GM18526 (cell line): ENCODE data around the gene ANXA3.

ENCODE experiments used
- POLR2A ChIP-seq: IDR thresholded peaks from 3 replicates; pipeline ENCODE4 v1.6.1; 2011; ENCODE audit not compliant: insufficient read length; ENCODE audit errors: extremely low read depth

ANXA3 gene, protein sequence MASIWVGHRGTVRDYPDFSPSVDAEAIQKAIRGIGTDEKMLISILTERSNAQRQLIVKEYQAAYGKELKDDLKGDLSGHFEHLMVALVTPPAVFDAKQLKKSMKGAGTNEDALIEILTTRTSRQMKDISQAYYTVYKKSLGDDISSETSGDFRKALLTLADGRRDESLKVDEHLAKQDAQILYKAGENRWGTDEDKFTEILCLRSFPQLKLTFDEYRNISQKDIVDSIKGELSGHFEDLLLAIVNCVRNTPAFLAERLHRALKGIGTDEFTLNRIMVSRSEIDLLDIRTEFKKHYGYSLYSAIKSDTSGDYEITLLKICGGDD

GRCh38 chr4:78551420-78552351 is at the start of gene ANXA3:
TSS of gene ANXA3 (plus strand) at chr4:78551770. CDS start at chr4:78554474, 2,704 bp downstream.
- TF ChIP-seq POLR2A: no peak

- TF ChIP-seq POLR2A: no peak
These were observed 42.5 kb upstream of the ANXA3 start for GRCh38 chr4:78509043-78509442.

DNA sequence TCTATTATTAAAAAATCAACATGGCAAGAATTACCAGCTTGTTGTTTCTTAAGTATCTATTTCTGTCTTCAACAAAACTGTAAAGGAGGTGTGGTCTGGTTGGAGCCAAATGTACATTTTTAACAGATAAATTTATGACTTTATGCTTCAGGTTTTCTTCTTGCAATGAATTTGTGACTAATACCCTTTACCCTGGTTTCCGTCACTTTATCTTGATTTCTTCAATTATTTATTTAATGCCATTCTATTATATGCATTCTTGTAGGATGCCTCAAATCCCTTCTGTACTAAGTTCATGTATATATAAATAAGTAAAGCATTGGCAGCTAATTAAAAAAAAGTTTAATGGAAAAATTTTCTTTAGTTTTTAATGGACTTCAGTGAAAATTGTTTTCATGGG is 41.5 kb upstream of the ANXA3 start:
- TF ChIP-seq POLR2A: no peak

DNA sequence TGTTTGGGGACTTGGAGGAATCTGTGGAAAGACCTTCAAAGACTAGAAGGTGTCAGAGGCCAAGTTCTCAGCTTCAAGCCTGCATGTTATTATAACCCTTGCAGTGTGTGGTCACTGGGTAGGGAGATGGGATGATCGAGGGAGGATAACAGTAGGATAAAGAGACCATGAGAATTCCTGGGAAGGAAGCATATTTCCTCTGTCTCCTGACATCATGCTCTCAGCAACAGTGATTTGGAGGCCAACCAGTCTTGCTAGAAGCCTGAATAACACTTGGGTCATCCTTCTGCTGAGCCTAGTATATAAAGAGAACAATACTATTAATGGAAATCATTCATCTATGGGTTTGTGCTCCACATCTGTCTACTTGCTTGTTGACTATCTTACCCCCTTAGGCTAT is 40.9 kb upstream of the ANXA3 start:
- TF ChIP-seq POLR2A: no peak

DNA sequence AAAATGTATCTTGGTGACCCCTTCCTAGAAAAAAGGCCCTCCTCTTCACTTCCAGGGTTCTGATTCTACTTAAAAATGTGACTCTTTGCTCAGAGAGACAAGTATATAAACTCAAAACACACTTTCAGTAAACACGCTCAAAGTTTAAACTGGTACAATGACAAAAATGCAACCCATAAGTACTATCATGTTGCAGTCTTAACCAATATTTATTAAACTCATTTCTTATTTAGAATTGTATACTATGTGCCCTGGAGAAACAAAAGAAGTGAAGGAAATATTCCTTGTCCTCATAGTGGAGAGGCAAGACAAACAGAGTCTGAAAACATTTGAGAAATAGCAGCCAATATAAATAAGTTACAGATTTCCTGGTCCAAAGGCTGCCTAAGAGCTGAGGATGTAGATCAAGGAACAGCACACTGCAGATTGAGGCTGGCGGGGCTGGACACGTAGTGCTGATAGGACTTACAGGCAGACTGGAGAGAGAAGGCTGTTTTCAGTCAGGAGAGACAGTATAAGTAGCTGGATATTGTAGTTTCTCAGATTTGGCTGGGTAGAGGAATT is 39.1 kb upstream of the ANXA3 start:
- no peak for TF ChIP-seq POLR2A

GRCh38 chr4:78513411-78513975 is 38.1 kb upstream of the ANXA3 start:
- TF ChIP-seq POLR2A: no peak

GRCh38 chr4:78517050-78517652 is 34.4 kb upstream of the ANXA3 start:
- TF ChIP-seq POLR2A: no peak

GRCh38 chr4:78518561-78518960 is 33.0 kb upstream of the ANXA3 start:
- no peak for TF ChIP-seq POLR2A

DNA sequence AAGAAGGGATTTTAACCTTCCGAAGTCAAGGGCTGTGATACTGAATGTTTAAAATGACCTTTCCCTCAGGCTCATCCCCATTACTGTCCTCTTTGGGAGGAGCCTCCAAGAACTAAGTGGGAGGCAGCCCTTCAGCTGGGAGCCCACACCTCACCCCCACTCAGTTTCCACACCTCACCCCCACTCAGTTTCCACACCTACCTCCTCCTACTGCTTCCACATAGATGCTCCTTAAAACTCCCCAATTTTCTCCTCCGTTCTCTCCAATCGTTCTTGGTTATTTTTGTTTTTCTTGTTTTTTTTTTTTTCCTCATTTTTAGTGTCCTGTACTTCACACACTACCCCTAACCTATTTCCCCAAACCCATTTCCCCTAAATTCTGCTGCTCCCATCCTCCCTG is 31.6 kb upstream of the ANXA3 start:
- TF ChIP-seq POLR2A: no peak

GRCh38 chr4:78520808-78521226 is 30.8 kb upstream of the ANXA3 start:
- no peak for TF ChIP-seq POLR2A

GRCh38 chr4:78524009-78524408 is 27.6 kb upstream of the ANXA3 start:
- no peak for TF ChIP-seq POLR2A

DNA sequence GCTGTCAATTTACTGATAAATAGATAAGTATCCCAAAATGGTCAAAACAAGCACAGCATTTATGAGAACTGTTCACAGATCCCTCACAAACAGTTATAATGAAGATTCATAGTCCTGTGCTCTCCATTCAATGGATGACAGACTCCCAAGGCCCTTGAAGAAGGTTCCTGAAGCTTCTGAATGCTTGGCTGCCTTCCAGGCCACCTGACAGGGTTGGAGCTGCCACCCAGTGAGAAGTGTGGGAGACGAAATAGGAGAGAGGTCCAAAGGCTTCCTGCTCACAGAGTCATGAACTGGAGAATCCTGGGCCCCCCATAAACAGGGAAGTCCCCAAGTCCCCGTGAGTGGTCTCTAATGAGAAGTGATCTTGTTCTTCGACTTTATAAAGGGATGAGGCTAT is 26.0 kb upstream of the ANXA3 start:
- TF ChIP-seq POLR2A: no peak

DNA sequence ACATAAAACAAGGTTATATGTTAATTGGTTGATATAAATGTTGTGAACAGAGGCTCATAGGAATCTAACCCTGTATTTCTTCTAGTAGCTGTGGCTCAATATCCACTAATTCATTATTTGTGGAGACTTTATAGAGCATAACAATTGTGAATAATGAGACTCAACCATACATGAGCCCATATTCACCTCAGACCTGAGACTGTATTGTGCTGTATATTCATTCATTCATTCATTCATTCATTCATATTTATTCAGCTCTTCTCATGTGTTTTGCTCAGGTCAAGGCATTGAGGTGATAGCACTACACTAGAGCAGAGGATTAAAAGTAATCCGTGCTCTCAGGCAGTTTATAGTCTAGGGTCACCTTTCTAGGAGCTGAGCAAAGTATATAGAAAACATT is 24.5 kb upstream of the ANXA3 start:
- TF ChIP-seq POLR2A: no peak

DNA sequence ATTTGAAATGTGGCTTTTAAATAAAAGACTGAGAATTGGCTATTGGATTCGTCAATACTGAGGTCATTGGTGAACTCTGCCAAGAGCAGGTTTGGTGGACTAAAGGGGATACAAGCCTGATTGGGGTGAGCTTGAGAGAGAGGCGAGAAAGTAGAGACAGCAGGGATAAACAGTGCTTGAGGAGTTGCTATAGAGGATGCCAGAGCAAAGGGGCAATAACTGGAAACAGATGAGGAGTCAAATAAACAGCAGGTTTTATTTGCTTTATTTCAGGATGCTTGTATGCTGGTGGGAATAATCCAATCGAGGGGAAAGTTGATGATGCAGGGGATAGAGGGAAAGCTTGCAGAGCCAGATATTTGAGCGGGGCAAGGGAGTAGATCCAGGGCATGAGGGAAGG is 24.0 kb upstream of the ANXA3 start:
- no peak for TF ChIP-seq POLR2A

- no peak for TF ChIP-seq POLR2A
These were observed 23.2 kb upstream of the ANXA3 start for GRCh38 chr4:78528327-78528726.
